ENCODE data around the gene SDR39U1.

SDR39U1 gene

DNA sequence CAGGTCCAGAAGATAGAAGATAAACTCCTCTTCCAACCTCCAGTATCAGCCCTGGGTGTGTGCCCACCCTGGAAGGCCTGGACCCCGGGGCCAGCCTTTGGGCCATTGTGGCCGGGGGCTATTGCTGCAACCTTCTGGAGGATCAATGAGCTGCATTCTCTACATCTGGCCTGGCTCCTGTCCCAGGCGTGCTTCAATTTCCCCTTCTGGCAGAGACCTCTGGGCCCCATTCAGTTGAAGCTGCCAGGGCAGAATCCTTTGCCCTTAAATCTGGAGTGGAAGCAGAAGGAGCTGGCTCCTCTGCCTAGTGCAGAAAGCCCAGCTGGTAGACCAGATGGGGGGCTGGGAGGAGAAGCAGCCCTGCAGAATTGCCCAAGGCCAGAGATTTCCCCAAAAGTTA is 33.8 kb downstream of the SDR39U1 start:
- no peak for DNase-seq

DNA sequence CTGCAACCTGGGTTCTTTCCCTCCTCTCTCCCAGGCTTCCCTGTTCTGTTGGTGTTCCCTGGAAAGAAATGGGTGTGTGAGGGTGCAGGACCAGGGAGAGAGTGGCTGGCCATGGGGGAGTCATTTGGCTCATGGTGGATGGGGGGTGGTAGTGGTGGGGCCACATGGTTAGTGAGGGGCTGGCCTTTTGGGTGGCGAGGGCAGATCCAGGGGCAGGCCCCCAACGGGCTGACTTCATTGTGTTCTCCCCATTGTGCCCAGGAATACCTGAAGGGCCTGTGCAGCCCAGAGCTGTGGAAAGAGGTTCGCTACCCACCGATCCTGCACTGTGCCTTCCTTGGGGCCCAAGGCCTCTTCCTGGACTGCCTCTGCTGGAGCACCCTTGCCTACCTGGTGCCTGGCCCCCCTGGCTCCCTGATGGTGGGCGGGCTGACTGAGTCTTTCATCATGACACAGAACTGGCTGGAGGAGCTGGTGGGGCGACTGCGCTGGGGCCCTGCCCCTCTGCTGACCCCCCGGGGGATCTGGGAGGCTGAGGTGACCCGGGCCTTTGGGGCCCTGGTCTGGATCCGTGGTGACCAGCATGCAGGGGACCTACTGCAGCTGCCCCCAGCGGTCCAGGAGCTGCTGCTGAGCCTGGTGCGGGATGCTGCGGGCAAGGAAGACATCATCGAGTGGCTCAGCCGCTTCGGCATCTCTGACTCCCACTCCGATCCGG is 34.8 kb downstream of the SDR39U1 start:
- no peak for DNase-seq

DNA sequence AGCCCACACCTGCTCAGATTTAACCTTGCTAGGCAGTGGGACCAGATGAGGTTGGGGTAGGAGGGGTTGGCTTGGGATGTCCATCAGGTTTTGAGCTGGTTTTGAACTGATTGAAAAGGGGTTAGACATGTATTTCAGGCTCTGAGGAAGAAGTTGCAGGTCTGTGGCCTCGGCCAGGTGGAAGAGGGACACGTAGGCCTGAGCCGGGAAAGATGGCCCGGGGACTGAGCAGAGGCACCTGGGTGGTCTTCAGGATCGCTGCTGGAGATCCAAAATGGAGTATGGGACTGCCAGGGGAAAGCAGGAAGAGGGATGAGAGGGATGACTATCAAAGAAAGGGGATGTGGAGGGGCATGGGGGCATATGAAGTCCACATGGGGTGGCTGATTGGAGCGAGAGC is 36.2 kb downstream of the SDR39U1 start:
- no peak for DNase-seq

DNA sequence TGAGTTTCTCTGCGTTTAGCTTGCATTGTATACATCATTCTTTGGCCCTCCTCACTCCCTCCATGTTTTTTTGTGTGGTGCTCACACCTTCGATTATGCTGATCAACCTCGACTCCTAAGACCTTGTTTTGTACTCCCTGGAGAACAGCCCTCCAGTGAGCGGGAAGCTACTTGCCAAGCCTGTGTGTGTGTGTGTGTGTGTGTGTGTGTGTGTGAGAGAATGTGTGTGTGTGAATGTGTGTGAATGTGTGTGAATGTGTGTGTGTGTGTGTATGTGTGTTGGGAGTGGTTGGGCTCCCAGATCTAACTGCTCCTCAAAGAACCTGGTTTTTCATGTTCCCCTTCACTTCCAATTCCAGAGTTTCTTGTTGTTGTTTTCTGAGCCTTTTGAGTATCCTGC is 37.8 kb downstream of the SDR39U1 start:
- no peak for DNase-seq

DNA sequence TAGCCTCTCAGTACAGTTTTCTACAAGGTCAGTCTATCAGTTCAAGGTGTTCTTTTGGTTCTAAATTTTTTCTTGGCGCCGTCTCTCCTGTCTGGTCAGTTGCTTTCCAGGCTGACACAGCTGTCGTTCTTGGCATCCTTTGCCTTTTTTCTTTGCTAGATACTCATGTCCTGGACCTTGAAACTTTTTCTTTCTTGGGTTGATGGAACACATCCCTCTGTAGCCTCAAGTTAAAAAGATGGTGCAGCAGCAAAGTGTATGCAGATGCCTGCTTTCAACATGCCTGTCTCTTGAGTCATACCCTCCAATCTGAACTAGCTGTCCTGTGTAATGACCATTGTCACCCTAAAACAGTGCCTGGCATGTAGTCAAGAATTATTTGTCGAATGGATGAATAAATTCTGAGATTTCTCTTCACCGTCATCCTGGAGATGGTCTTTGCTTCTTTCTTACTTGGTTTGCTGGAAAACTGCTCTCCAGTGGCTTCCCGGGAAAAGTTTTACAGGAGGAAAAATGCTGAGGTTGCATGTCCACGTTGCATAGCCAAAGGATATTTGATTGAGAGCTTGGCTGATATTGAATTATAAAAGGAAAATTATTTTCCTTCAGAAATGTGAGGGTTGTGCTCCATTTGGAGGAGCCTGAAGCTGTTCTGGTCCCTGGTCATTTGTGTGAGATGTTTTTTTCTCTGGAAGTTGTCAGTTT is 39.1 kb downstream of the SDR39U1 start:
- no peak for DNase-seq

DNA sequence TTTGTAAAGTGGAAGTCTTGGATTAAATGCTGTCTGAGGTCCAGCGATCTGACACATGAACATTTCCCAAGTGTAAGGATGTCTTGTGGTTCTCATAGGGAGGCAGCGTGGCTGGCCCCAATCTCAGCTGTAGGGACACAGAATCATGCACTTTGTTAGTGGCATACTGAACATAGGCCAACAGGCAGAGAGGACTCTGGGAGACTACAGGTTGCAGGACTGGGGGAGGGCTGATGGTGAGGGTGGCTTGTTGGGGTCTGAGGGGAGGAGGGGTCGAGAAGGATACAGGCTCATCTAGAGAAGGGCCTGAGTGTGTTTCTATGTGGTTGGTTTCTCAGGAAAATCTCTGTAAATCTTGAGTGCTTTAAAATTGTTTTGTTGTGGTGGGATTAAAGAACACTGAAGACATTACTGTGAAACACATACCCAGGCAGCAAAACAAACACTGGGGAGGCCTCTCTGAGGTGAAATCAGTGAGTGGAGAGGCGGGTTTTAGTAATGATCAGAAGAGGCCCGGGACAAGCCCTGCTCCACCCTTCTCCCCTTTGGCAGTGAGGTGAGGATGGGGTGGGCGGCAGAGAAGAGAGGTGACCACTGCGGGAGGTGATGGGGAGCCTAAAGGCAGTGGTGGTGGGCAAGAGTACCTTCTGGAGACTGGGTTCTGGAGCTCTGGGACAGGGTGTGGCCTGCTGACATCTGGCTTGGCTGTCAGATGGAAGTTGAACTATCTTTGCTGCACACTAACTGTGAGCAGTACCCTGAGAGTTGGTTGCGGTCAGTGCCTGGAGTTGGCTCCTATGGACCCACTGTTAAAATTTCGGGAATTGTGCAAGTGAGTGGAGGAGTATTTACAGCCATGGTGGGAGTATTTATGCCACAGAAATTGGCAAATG is 40.5 kb downstream of the SDR39U1 start:
- DNase-seq: no peak

DNA sequence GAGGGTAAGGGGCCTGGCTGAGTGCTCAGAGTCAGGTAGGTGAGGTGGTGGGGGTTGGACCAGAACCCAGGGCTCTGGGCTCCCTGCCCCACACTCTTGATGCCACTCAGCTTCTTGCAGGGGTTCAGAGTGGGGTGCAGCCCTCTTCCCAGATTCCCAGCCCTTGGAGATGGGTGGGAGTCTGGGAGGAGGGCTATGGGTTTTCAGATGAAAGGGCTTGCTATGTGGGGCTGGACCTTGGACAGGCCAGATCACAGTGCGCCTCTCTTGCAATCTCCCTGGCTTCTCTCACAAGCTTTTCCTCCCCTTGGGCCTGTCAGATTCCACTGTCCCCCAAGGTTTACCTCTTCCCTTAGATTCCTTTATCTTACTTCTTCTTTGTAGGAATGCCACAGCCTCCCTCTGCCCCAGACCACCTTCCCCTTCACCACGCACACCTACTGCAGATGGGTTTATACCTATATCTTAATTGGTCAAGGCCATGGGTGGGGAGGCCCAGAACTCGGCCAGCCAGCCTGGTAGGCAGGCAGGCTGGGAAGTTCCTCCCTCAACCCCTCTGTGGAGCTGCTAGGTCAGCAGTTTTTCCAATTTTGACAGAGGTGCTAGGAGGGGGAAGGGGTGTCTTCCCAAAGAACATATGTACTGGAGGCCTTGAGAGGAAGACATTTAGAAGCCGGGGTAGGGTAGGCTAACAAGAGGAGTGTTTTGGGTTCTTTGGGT is 42.4 kb downstream of the SDR39U1 start:
- DNase-seq: no peak

DNA sequence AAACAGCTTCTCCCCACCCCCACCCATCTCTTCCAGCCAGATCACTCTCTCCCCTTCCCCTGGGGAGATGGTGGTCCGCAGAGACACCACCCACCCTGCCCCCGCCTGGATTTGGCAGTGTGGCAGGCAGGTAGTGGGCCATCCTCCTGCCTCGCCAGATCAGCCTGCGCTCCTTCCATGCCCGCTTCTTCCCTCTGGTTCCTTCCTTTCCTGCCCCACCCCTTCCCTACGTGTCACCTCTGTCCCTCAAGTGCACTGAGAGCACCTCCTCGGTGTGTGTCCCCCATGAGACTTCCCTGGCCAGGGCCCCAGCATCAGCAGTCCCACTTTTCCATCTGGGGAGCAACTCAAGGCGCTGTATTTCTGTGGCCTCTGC is 43.1 kb downstream of the SDR39U1 start:
- DNase-seq: no peak

DNA sequence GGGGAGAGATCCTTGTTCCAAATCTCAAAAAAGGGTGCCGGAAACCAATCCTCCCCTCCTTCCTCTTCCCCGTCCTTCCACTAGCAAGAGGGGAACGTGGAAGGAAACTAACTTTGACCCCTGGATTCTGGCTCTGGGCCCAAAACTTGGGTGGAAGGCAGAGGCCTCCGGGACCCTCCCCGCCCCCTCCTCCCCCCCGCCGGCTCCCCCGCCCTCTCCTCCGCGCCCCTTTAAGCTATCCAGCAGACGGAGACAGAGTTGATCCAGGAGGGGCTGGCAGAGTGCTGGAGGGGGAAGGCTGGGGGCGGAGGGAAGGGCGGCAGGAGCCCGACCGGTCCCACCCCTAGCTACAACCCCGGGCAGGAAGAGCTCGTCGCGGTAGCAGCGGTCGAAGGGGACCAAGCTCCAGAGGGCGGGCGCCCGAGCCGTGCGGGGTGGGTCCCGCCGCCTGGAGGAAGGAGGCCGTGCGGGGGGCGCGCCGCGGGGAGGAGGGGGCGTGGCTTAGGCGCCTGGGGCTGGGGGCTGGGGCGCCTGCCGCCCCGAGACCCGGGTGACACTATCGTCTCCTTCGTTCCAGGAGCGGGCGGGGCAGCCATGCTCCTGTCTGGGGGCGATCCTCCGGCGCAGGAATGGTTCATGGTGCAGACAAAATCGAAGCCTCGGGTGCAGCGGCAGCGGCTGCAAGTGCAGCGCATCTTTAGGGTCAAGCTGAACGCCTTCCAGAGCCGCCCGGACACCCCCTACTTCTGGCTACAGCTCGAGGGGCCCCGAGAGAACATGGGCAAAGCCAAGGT is 43.7 kb downstream of the SDR39U1 start, which contains the start of gene NYNRIN:
NYNRIN (plus strand) TSS at position 351 of the 794 bp plus-strand sequence; CDS start at position 595, 244 bp downstream.
- peak in 1 of 2 donors; percentile 11 for DNase-seq

DNA sequence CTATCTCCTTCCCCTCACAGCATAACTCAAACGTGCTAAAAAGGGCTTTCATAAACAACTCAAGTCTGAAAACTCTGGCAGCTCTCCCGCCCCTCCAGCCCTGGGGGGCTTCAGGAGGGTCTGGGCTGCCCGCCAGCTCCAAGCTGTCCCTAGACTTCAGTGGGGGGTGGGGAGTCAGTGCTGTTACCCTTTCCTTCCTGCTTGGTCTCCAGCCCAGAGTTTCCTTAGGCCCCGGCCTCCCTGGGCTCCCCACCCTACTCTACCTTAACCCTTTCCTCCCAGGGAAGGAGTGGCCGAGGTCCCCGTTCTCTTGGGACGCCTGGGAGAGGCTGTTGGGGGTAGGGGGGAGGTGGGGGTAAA is 44.3 kb downstream of the SDR39U1 start:
- DNase-seq: no peak

DNA sequence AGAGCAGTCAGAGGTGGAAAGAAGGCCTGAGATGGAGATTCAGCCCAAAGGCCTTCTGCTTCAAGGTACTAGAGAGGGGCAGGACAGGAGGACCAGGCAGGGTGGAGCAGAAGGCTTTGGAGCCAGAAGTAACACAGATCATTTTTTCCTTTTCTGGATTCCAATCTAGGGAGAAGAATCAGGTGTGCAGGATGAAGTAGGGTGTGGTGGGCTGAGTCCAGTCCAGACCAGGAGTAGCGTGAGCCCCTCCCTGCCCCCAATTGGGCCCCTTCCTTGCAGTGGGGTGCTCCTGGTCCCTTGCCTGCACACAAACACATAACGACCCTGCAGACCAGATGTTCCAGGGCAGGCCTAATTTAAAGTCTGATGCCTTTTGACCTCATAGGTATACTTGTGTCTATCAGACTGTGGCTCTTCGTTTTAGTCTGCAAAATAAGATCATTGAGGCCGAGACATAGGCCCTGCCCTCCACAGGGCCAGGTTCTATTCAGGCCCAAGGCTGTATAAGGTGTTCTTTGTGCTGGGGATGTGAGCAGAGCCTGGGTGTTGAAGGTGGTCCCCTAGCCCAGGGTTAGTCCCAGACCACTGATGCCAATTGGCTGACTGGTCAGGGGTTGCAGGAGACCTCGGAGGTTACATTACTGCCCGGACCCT is 44.8 kb downstream of the SDR39U1 start:
- no peak for DNase-seq

DNA sequence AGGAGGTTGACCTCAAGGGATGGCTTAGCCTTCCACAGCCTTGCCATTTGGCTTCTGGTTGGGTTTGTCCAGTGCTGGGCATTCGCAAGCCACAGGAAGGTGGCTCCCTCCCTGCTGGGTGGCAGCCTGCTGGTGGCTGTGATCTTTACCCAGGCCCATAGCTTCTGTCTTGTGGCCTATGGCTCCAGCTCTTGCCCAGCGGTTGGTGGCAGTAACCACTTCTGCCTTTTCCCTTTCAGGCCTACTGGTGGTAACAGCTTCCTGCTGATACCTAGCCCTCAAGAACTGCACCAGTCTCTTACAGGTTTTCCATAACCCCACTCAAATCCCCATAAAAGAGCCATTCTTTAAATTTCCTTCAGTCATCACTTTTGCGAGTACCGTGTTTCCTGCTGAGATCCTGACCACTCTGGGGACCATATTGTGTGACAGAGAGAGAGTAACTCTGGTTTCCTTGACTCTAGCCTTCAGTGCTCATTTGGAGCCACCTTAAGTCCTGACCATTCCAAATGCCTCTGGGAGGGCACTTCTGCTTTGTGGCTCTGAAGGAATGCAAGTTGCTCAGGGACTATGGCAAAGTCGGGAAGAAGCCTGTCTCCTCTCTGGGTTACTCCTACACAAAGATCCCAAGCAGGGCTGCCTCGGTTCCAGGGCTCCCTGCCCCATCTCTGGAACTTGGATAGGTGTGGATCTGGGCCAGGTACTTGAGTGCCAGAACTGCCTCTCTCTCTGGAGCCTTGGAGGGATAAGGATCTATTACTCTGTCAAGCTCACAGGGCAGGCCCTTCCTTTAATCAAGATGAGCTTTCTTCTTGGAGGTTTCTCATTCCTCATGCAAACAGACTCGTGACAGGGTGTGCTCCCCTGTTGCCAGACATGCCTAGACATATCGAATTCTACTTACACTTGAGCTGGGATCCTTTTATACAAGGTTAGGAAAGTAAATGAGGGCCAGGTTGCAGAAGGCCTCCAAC is 46.7 kb downstream of the SDR39U1 start:
- no peak for DNase-seq

DNA sequence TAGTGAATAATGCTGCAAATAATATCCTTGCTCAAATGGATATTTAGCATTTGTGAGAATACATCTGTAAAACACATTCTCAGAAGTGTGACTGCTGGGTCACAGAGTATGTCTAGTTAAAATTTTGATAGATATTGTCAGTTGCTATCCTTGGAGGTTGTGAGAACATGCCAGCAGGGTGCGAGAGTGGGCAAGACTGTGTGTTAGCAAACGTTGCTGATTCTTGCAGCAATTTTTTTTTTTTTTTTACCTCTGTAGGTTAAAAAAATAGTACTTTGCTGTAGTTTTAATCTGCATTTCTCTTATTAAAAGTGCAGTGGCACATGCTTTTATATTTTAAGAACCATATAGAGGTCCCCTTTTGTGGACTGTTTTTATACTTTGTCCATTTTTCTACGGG is 48.3 kb downstream of the SDR39U1 start:
- DNase-seq: no peak

DNA sequence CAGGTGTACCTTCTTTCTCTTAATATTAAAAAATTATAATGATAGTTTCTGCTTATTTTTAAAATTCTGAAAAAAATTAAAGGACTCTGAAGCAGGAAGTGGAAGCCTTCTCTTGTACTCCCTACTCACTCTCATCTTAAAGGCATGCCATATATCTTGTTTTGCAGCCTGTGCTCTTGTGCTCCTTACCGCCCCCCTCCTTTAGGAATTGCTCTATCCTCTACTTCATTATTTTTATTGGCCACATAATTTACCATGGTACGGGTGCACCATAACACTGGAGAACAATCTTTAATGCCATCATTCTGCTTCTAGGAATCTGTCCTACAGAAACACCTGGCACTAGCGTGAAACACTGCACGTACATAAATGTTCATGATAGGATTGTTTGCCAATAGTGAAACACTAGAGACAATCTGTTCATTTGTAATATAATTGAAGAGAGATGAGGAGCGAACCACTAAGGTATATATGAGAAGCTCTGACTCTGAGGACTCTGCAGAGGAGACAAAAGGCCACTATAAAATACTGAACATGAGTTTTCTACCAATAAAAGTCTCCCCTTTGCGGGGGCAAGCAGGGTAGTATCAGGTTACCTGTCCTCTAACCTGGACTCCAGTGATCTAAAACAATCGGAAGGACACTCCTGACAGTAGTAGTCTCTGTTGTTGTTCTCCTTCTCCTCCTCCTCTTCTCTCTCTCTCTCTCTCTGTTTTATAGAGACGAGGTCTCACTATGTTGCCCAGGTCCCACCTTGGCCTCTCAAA is 50.1 kb downstream of the SDR39U1 start:
- DNase-seq: no peak

DNA sequence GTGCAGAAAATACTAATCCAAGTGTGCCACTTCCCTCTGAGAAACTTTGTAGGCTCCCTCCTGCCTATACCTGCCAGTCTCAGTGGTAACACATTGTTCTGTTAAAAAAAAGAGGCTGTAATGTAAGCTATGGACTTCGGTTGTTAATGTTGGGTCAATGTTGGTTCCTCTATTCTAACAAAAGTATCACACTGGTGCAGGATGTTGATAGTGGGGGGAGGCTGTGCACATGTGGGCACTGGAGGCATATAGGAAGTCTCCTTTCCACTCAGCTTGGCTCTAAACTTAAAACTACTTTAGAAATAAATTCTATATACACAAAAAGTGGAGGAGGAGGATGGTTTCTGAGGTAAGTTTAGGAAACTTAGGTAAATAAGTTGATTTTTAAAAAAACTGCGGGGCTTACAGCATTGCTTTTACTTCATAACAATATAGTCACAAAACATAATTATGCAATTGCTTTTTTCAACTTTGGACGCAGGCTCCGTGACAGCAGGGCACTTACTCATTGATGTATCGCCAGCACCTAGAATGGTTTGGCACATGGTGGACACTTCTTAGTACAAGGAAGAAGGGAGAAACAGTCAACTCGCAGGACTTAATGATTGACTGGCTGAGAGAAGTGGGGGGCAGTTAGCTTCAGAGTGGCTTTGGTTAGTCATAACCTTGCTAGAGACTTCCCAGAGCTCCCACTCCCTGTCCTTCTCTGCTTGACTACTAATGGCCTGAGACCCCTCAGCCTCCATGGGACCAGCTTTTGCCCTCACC is 51.7 kb downstream of the SDR39U1 start:
- no peak for DNase-seq
